IPS DF 6.9 (cell line): Measurements from ENCODE around the gene SFMBT2.

ENCODE experiments used
- DNase-seq: peaks from one replicate; pipeline ENCODE4 v3.0.0-alpha.2; 2013; ENCODE audit warnings: low read depth, low spot score
- H3K27ac ChIP-seq: one replicate; pipeline ENCODE4 v1.5.1; 2013; ENCODE audit warnings: low read length, control low read depth
- H3K27me3 ChIP-seq: 2 replicates; pipeline ENCODE4 v1.6.1; 2013; ENCODE audit warnings: mild to moderate bottlenecking, low read length; ENCODE audit not compliant: control insufficient read depth, insufficient read depth
- H3K36me3 ChIP-seq: 2 replicates; pipeline ENCODE4 v1.6.1; 2013; ENCODE audit warnings: low read length; ENCODE audit not compliant: control insufficient read depth, insufficient read depth
- H3K4me1 ChIP-seq: 2 replicates; pipeline ENCODE4 v1.6.1; 2013; ENCODE audit warnings: low read length; ENCODE audit not compliant: control insufficient read depth, insufficient read depth
- H3K4me3 ChIP-seq: 2 replicates; pipeline ENCODE4 v1.5.1; 2013; ENCODE audit warnings: mild to moderate bottlenecking, low read length
- H3K9me3 ChIP-seq: 2 replicates; pipeline ENCODE4 v1.6.1; 2013; ENCODE audit warnings: low read length, inconsistent platforms; ENCODE audit not compliant: control insufficient read depth, insufficient read depth
- WGBS: extraction: QIAGEN DNeasy Blood & Tissue Kit; methylation state at CpG from one replicate; pipeline ENCODE4 v1.1.7; 2013; ENCODE audit warnings: mixed read lengths, missing lambda C conversion rate; ENCODE audit not compliant: insufficient read length, insufficient coverage; 5-methylcytosine and 5-hydroxymethylcytosine counted together

The SFMBT2 gene

DNA sequence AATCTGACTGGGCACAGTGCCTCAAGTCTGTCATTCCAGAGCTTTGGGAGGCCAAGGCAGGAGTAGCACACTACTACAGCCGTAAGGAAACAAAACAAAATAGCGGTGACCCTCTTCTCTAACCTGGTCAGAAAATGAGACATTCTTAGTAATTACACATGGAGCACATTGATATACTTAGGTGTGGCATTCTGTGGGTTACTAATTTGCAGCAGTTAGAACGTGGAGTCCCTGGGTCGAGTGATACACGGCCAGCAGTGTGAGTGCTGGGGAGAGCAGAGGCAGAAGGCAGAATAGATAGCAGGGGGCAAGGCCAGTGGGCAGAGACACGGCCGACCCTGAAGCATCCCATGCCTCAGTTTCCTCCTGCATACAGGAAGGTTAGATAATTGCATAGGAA lies 28.9 kb upstream of the SFMBT2 start:
- WGBS, result no CpG with 5 or more reads among the region's 7 CpGs
- no peaks in the 10 kb centered on the region for H3K36me3 ChIP-seq
- H3K27ac ChIP-seq, result no peak overlapping the region
- no peak for DNase-seq
- H3K27me3 ChIP-seq, result no peaks in the 10 kb centered on the region
- H3K9me3 ChIP-seq, result no peaks in the 10 kb centered on the region
- H3K4me1 ChIP-seq, result no peaks in the 10 kb centered on the region
- no peak overlapping the region for H3K4me3 ChIP-seq

DNA sequence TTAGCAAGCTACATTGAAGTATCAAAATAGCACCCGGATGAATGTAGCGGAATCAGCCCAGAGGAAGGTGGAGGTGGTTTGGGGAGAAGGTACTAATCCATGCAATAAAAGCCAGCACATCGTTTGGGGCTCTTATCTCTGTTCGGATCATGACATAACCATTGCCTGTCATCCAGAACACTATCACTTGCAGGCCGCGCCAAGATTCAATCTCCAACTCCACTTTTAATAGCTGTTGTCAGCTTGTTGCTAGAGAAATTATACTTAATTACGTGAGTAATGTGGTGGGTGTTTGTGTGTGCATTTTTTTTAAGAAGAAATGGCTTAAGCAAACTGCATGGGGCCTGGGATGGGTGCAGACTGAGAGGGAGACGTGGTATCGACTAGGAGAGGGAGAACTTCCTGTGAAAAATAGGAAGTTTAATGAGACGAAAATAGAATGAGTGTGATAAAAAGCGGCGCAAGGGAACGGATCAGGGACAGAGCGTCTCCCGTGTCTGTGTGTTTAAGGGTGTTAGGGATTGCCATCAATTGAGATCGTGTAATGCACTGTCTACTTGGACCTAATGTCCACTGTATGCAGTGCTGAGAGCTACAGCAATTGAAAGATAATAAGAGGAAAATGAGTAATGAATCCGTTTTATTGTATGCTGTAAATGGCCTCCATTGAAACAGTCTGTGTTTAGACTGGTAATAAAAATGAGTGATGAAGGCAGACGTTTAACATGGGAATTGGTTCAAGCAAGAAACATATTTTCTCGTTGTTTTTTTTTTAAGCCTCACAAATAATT lies 27.6 kb upstream of the SFMBT2 start:
- Histone ChIP-seq H3K27ac (no peak overlapping the region), H3K36me3 (no peaks in the 10 kb centered on the region), H3K9me3 (no peaks in the 10 kb centered on the region), H3K4me1 (no peaks in the 10 kb centered on the region), H3K4me3 (no peak overlapping the region), H3K27me3 (no peaks in the 10 kb centered on the region)
- WGBS, result 100% methylated on average over 7 of the region's 19 CpGs
- no peak for DNase-seq

DNA sequence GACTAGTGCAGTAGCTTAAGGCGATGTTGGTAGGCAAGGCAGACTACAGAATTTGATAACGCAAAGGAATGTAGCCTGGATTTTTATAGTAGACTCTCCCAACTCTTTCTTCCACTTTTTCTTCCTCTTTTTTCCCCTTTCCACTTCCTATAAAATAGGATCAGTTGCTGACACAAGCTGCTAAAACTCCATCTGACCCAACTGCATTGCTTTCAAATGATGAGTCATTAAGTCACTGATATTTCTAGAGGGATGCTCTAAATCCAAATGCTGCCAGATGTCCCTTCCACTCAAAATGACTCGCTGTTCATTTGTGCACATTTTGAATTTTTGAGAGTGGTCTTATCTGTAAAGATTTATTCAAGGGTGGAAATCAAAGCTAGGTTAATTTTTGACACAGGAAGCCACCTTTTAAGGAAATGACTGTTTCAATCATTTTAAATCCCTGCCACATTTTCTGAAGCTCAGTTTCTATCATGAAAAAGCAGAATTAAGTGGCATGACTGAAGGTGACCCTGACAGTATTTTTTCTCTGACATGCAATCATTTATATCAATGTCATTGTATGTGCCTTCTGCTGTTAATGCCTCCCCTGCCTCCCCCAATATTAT lies 25.8 kb upstream of the SFMBT2 start:
- H3K27me3 ChIP-seq, result no peaks in the 10 kb centered on the region
- no peaks in the 10 kb centered on the region for H3K9me3 ChIP-seq
- no CpG with 5 or more reads among the region's 3 CpGs for WGBS
- H3K4me3 ChIP-seq, result no peak overlapping the region
- no peaks in the 10 kb centered on the region for H3K36me3 ChIP-seq
- DNase-seq, result no peak
- no peaks in the 10 kb centered on the region for H3K4me1 ChIP-seq
- H3K27ac ChIP-seq, result no peak overlapping the region

DNA sequence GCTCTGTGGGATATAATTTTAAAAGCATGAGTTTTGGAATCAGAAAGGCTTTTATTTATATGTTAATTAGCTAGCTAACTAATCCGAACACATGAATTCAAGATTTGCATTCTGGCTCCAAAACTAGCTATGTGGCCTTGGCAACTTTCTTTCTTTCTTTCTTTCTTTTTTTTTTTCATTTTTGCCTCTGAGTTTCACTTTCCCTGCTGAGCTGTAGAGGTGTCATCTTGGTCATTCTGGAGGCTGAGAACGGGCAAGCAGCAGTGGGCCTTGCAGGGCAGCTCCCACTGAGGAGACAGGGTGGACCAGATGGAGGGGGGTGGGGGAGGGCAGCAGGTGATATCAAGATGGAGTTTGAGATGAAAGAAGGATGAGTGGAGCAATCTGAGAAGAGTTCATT lies 24.8 kb upstream of the SFMBT2 start:
- Histone ChIP-seq H3K9me3 (no peaks in the 10 kb centered on the region), H3K4me1 (no peaks in the 10 kb centered on the region), H3K27ac (no peak overlapping the region), H3K4me3 (no peak overlapping the region), H3K36me3 (no peaks in the 10 kb centered on the region), H3K27me3 (no peaks in the 10 kb centered on the region)
- no peak for DNase-seq
- no CpG with 5 or more reads among the region's 2 CpGs for WGBS

DNA sequence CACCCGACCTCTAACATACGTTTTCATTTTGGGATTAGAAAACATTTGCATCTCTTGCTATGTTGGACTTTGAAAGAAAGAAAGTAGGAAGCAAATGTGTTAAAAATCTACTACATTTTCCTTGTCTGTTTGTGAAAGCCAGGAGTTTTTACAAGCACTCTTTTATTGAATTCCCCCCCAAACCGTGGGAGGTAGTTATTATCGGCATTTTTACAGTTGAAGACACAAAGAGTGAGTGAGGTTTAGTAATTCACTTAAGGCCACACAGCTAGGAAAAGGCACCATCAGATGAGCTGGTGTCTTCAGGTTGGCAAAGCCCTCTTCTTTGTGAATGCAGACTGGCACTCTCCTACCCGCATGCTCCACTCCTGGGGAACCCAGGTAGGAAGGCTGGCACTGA lies 23.5 kb upstream of the SFMBT2 start:
- Histone ChIP-seq H3K36me3 (no peaks in the 10 kb centered on the region), H3K9me3 (no peaks in the 10 kb centered on the region), H3K4me3 (no peak overlapping the region), H3K27ac (no peak overlapping the region), H3K4me1 (no peaks in the 10 kb centered on the region), H3K27me3 (no peaks in the 10 kb centered on the region)
- DNase-seq, result no peak
- no CpG with 5 or more reads among the region's 5 CpGs for WGBS

DNA sequence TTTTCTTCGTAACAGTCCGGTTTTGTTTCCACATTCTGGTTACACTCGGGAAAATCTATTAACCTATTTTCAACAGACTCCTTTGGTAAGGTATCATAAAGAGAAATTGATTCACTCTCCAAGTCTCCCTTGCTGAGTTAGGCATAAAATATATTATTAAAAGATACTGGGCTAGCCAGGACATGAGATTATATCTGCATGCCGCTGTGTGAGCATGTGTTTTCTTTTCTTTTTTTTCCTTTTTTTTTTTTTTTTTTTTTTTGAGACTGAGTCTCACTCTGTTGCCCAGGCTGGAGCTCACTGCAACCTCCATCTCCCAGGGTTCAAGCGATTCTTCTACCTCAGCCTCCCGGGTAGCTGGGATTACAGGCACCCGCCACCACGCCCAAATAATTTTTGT lies 23.0 kb upstream of the SFMBT2 start:
- Histone ChIP-seq H3K27ac (no peak overlapping the region), H3K36me3 (no peaks in the 10 kb centered on the region), H3K4me3 (no peak overlapping the region), H3K4me1 (no peaks in the 10 kb centered on the region), H3K27me3 (no peaks in the 10 kb centered on the region), H3K9me3 (no peaks in the 10 kb centered on the region)
- no peak for DNase-seq
- WGBS, result no CpG with 5 or more reads among the region's 8 CpGs

DNA sequence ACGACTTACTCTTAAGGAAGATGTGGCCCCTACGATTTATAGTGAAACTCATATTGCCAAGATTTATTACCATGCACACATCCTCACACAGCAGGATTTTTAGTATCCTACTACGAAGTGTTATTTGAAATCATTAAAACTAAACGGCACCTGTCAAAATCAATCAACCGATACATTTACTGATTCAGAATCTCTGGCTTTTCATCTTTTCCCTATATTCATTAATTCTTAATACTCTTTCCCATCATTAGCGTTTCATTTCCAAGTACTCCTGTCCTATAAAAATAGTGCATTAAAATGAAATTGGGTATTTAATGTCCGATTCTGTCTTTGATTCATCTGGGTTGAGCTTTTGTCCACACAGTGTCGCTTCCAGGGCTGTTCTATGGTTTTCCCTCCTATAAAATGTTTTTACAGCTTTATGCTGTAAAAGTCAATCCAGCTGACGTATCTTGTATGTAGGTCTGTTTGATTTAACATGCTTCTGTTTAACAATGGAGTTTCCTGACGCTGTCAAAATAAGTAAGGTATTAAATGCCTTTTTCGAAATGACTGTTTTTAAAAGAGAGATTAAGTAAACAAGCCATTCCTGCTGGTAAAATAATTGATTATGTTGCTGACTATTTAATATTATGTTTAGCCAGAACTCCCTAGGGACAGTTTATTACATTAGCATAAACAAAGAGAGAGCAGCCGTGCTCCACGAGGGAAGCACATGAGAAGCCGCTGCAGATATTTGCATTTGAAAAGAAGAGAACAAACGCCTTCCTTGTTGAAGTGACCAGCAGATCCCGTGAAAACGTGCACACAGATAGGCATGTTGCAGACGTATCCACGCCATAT lies 22.3 kb upstream of the SFMBT2 start:
- no peak overlapping the region for H3K4me3 ChIP-seq
- no peaks in the 10 kb centered on the region for H3K27me3 ChIP-seq

DNA sequence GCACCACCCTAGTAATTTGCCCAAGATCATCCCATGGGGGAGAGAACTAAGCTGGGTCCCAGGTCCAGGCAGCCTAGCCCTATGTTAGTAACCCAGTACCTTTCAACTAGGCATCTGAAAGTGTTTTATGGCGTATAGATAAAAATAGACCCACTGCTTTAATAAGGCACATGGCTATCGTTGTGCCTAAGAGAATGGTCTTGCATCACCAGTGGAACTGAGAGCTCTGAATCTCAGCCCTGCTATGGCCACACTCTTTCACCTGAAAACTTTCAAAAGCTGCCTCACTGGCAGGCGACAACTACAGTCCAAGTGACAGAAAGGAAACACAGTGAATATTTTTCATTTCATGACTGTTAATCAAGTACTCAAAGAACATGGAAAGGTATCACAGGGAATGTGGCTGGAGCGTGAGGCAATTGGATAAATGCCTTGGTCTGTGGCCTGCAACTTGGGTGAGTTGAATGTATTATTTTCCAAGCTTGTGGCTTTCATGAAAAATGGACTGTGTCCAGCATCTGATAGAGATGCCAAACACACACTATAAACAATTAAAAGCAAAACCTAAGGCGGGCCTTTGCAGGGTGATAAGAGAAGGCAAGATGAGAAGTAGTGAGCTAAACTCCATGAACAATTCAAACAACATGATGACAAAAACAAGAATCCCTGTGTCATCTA lies 18.0 kb upstream of the SFMBT2 start:
- DNase-seq, result no peak
- H3K9me3 ChIP-seq, result no peaks in the 10 kb centered on the region
- H3K27ac ChIP-seq, result no peak overlapping the region
- H3K4me3 ChIP-seq, result no peak overlapping the region
- H3K27me3 ChIP-seq, result peaks cover 1% of the 10 kb centered on the region; the same call in 1 of the 2 replicates
- no peaks in the 10 kb centered on the region for H3K36me3 ChIP-seq
- WGBS, result no CpG with 5 or more reads among the region's 5 CpGs
- peaks cover 1% of the 10 kb centered on the region; the same call in 1 of the 2 replicates for H3K4me1 ChIP-seq

More for the DNA sequence above, 22.3 kb upstream of the SFMBT2 start:
- H3K36me3 ChIP-seq, result no peaks in the 10 kb centered on the region
- H3K4me1 ChIP-seq, result no peaks in the 10 kb centered on the region
- WGBS, result 100% methylated on average over 3 of the region's 19 CpGs
- H3K9me3 ChIP-seq, result no peaks in the 10 kb centered on the region
- no peak overlapping the region for H3K27ac ChIP-seq
- no peak for DNase-seq

DNA sequence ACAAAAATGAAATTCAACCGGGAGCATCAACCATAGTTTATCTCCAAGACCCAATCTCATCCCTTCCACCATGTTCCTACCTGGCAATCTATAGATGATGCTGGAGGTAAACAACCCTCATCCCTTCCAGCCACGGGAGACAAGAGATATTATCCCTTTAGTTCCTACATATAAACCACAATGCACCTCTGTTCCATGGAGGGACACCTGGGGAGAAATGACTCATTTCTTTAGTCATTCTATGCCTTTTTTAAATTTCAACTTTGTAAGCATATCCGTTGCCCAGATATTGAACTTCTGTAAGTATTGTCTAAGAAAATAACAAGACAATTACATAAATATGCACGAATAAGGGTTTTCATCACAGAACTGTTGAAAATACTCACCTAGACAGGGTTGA lies 15.5 kb upstream of the SFMBT2 start:
- H3K27me3 ChIP-seq, result peaks cover 1% of the 10 kb centered on the region; the same call in 1 of the 2 replicates
- WGBS, result no CpG with 5 or more reads among the region's 4 CpGs
- peaks cover 1% of the 10 kb centered on the region; the same call in 1 of the 2 replicates for H3K4me1 ChIP-seq

DNA sequence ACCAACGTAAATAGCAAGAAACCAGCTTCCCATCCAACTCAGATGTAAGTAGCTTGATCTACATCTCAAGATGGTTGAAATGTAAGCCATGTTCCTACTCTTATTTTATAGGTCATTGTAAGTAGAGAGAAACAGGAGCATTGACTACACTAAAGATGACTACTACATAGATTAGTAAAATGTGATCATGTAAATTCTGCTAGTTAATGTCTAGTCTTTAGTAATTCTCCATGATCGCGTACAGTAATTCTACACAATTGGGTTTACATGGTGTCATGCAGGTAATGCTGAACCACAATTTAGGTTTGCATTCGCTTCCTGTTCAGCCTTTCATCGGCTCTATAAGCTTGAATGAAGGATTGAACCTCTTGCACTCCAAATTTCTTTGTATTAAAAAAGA lies 14.9 kb upstream of the SFMBT2 start:
- H3K27ac ChIP-seq, result no peak overlapping the region
- peaks cover 1% of the 10 kb centered on the region; the same call in 1 of the 2 replicates for H3K27me3 ChIP-seq
- peaks cover 1% of the 10 kb centered on the region; the same call in 1 of the 2 replicates for H3K4me1 ChIP-seq
- no peaks in the 10 kb centered on the region for H3K36me3 ChIP-seq
- no CpG with 5 or more reads among the region's 5 CpGs for WGBS
- H3K4me3 ChIP-seq, result no peak overlapping the region
- no peaks in the 10 kb centered on the region for H3K9me3 ChIP-seq
- no peak for DNase-seq

More for the DNA sequence above, 15.5 kb upstream of the SFMBT2 start:
- DNase-seq, result no peak
- no peak overlapping the region for H3K27ac ChIP-seq
- no peaks in the 10 kb centered on the region for H3K36me3 ChIP-seq
- H3K4me3 ChIP-seq, result no peak overlapping the region
- no peaks in the 10 kb centered on the region for H3K9me3 ChIP-seq
